C4-2B (cell line): ENCODE results near the gene GYPB.
"Not testable (repeated sequence)": the region's sequence is repeated elsewhere in the genome, so short reads cannot be mapped to it uniquely, and the experiment has no call there.

Experiments used
- H3K27ac ChIP-seq: fragments of 450-650 bp; 2 replicates; pipeline ENCODE4 v1.5.1; 2017
- CTCF ChIP-seq: fragments of 450-650 bp; conservative IDR thresholded peaks from 2 replicates; pipeline ENCODE4 v1.5.1; 2017; ENCODE audit warnings: mild to moderate bottlenecking

Gene GYPB

GRCh38 chr4:144021336-144021990, 2.3 kb upstream of the GYPB start:
- not testable (repeated sequence) for H3K27ac ChIP-seq
- TF ChIP-seq CTCF = peak; percentile 70

GRCh38 chr4:144018223-144019000, 768 bp downstream of the GYPB start:
- H3K27ac ChIP-seq = not testable (repeated sequence)

GRCh38 chr4:144017271-144017670, 1.9 kb downstream of the GYPB start:
- not testable (repeated sequence) for H3K27ac ChIP-seq

- H3K27ac ChIP-seq = not testable (repeated sequence)
These were observed 3.0 kb downstream of the GYPB start for GRCh38 chr4:144016057-144016605.

GRCh38 chr4:144014808-144015207, 4.4 kb downstream of the GYPB start:
- no peak overlapping the region for H3K27ac ChIP-seq
- TF ChIP-seq CTCF = no peak

GRCh38 chr4:144008602-144009001, 10.6 kb downstream of the GYPB start:
- H3K27ac ChIP-seq = not testable (repeated sequence)

- H3K27ac ChIP-seq = not testable (repeated sequence)
These were observed 11.2 kb downstream of the GYPB start for GRCh38 chr4:144007960-144008359.

GRCh38 chr4:144006200-144006803, 12.9 kb downstream of the GYPB start:
- H3K27ac ChIP-seq = not testable (repeated sequence)

- H3K27ac ChIP-seq = not testable (repeated sequence)
These were observed 13.6 kb downstream of the GYPB start for GRCh38 chr4:144005558-144005953.

GRCh38 chr4:144004868-144005557, 14.2 kb downstream of the GYPB start:
- not testable (repeated sequence) for H3K27ac ChIP-seq

- not testable (repeated sequence) for H3K27ac ChIP-seq
These were observed 15.3 kb downstream of the GYPB start for GRCh38 chr4:144003890-144004265.

GRCh38 chr4:144003205-144003889, 15.8 kb downstream of the GYPB start:
- H3K27ac ChIP-seq = not testable (repeated sequence)

GRCh38 chr4:144000331-144000995, 18.7 kb downstream of the GYPB start:
- H3K27ac ChIP-seq = not testable (repeated sequence)

- not testable (repeated sequence) for H3K27ac ChIP-seq
These were observed 23.0 kb downstream of the GYPB start for GRCh38 chr4:143996193-143996592.

GRCh38 chr4:143991761-143992160, 27.4 kb downstream of the GYPB start:
- H3K27ac ChIP-seq = not testable (repeated sequence)

- H3K27ac ChIP-seq = not testable (repeated sequence)
These were observed 28.5 kb downstream of the GYPB start for GRCh38 chr4:143990717-143991116.
